GM21367 (cell line): Measurements from ENCODE around the gene ARL15.

Source experiments
- ATAC-seq: cut with Tn5 transposase; IDR thresholded peaks from one replicate; pipeline ENCODE4 v1.9.1; 2021; ENCODE audit not compliant: unreplicated experiment

ARL15 gene

GRCh38 chr5:54315736-54316528 is 5.6 kb upstream of the ARL15 start:
- ATAC-seq, result no peak

- ATAC-seq, result no peak
These were observed 3.2 kb upstream of the ARL15 start for GRCh38 chr5:54313311-54314270.

- ATAC-seq, result no peak
These were observed 2.1 kb upstream of the ARL15 start for GRCh38 chr5:54312499-54312898.

DNA sequence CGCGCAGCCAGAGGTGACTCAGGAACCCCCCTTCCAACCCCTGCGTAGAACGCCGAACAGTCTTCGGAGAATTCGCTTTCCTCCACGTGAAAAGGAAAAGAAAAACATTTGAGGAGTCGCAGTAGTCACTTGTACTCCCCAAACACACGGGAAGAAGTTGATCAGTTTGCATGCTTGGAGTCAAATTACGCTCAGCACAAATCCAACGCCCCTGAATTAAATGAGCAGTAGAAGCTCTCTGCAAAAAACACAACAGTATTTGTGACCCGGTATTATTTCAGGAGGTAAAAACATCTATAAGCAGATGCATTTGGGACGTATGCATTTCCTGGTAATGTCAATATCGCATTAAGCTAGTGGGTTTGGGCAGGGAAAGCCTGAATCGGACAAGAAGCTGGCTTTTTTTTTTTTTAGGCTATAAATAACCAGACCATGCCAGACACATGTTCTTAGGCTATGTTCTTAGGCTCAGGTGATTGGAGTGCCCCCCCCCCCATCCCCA is 854 bp upstream of the ARL15 start:
- ATAC-seq, result no peak

GRCh38 chr5:54309691-54310432 is 511 bp downstream of the ARL15 start:
- peak; percentile 16 for ATAC-seq

DNA sequence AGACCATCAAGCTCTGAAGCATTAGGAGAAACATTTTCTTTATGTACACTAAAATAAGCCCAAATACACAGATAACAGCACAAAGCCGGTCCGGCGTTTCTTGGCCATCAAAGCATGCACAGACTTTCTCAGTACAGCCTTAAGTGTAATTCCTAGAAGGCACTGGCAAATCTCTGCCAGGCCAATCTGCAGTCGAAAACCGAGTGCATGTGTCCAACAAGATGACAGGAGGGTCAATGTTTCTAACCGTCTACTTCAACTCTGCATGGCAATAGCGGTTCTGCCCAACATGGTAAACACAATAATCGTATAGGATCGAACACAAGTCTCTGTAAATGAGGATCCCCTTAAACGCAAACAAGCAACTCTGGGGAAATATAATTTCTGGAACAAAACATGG is 1.1 kb downstream of the ARL15 start:
- ATAC-seq, result no peak

GRCh38 chr5:54307583-54307982 is 2.8 kb downstream of the ARL15 start:
- ATAC-seq, result no peak

DNA sequence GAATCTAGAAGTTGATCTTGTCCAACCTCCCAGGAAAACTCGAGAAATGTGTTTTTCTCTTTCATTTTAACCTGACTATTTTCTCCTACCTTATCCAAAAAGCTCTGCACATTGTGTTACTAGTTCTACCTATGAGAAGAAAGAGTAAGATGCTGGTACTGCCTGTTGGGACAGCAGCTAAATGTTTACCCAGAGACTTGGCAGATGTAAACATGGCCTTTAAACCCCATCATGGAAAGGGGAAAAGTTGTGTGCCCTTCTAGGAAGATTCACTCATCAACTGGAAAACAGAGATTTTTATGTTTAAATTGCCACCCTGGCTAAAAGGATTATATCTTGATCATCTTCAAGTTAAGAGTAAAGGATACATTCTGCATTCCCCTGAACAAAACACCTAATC is 3.5 kb downstream of the ARL15 start:
- ATAC-seq, result no peak

- no peak for ATAC-seq
These were observed 4.6 kb downstream of the ARL15 start for GRCh38 chr5:54305737-54306136.

- ATAC-seq, result no peak
These were observed 6.3 kb downstream of the ARL15 start for GRCh38 chr5:54304040-54304439.

GRCh38 chr5:54302267-54302687 is 8.1 kb downstream of the ARL15 start:
- ATAC-seq, result no peak

GRCh38 chr5:54301849-54302248 is 8.5 kb downstream of the ARL15 start:
- no peak for ATAC-seq

DNA sequence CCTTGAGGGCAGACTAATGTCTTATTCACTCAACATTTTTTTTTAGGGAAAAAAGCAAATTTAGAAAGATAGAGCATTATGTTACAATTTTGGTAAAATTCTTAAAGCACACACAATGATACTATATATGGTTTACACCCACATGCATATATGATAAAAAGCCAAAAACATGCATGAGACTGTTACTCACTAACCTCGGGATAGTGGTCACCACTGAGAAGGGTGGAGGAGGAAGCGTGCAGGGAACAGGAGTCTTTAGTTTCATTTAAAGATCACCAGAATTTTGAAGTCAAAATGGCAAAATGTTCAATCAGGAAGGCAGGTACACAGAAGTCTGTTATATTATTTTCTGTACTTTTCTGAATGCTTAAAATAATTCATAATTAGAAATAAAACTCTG is 9.2 kb downstream of the ARL15 start:
- no peak for ATAC-seq

DNA sequence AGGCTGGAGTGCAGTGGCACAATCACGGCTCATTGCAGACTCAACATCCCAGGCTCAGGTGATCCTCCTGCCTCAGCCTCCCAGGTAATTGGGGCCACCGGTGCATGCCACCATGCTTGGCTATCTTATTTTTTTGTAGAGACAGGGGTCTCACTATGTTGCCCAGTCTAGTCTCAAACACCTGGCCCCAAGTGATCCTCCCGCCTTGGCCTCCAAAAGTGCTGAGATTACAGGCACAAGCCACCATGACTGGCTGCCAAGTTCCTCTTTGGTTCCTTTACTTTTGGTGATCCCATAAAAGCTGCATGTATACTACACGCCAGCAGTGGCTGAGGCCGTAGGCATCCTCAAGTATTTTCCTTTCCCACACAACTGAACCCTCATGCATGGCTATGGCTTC is 11.4 kb downstream of the ARL15 start:
- ATAC-seq, result no peak

- ATAC-seq, result no peak
These were observed 14.0 kb downstream of the ARL15 start for GRCh38 chr5:54296386-54296785.

GRCh38 chr5:54295651-54296276 is 14.6 kb downstream of the ARL15 start:
- ATAC-seq, result no peak

DNA sequence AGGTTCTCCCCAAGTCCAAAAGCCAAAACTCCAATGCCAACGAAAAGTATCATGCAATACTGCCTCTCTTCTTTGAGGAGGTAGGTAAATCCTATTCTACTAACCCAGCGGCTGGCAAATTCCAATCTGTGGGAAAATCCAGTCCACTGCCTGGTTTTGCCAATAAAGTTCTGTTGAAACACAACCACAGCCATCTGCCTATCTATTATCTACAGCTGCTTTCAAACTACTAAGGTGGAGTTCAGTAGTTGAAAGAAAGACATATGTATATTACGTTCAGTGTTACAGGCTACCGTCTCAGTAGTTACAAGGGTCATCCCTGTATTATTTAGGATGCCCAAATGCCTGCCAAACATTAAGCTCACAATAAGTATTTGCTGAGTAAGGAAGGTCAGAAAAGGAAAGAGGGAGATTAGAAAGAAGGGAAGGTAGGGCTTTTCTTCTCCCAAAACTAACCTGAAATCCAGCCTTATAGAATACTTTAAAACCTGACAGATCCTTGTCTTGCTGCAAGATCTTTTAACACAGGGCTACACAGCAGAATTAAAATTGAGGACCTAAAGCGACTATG is 16.2 kb downstream of the ARL15 start:
- ATAC-seq, result no peak

DNA sequence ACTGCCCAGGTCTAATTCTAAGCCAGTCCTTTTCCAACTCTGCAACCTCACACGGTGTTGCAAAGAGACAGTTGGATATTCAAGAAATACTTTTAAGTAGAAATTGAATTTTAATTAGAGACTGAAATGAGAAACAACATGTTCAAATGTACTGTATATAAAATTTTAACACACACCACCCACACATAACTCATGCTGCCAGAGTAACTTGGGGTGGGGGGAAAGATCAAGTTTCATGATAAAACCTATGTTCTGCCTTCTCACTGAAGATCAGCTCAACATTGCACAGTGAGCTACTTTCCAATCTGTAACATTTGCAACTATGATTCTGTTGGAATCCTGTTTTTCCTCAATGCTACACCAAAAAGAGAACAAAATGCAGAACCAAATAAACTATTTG is 17.5 kb downstream of the ARL15 start:
- no peak for ATAC-seq

GRCh38 chr5:54291498-54291897 is 18.9 kb downstream of the ARL15 start:
- ATAC-seq, result no peak

- no peak for ATAC-seq
These were observed 20.6 kb downstream of the ARL15 start for GRCh38 chr5:54289769-54290168.
